ENCODE results near the gene SUMO4. TPM values are rescaled to one million over a fixed set of nuclear protein-coding genes. Genes with fewer than 3 reads are reported as not detected.

The SUMO4 gene
- total RNA-seq, 1 experiment from 2014 or later, result 2.4 TPM

DNA sequence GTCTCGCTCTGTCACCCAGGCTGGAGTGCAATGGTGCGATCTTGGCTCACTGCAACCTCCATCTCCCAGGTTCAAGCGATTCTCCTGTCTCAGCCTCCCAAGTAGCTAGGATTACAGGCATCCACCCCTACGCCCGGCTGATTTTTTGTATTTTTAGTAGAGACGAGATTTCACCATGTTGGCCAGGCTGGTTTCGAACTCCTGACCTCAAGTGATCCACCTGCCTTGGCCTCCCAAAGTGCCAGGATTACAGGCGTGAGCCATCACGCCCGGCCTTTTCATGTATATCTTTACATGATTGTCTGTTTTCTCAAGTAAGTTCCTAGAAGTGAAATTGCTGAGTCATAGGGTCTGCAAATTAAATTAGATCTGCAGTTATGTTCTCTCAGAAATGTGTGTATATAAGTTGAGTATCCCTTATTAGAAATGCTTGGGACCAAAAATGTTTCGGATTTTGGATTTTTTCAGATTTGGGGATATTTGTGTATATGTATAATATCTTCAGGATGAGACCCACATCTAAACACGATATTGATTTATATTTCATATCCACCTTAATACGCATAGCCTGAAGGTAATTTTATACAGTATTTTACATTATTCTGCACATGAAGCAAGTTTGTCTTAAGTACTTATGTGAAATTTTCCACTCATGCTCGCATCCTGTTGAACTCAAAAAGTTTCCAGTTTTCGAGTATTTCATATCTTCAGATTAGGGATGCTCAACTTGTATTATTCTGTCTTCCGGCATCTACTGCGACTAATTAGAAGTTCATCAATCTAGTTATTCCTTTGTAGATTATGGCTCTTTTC, 42.1 kb upstream of the SUMO4 start:
- Mint-ChIP-seq H3K9me3 (ENCODE audit: unreplicated experiment) (no peaks in the 10 kb centered on the region), H3K36me3 (ENCODE audit: insufficient read depth, unreplicated experiment) (peaks cover 15% of the 10 kb centered on the region), H3K4me3 (ENCODE audit: unreplicated experiment) (no peak overlapping the region), H3K4me1 (ENCODE audit: low read depth, unreplicated experiment) (peaks cover 12% of the 10 kb centered on the region), H3K27ac (ENCODE audit: unreplicated experiment) (no peak overlapping the region), H3K27me3 (ENCODE audit: insufficient read depth, unreplicated experiment) (no peaks in the 10 kb centered on the region)
- H3K4me1 ChIP-seq, result peaks cover 3% of the 10 kb centered on the region; the same call in 1 of the 2 replicates
- H3K9me3 ChIP-seq, result no peaks in the 10 kb centered on the region
- H3K4me3 ChIP-seq (ENCODE audit: low read depth, low read length), result no peak overlapping the region
- DNase-seq, result no peak
- H3K27me3 ChIP-seq (replicated peaks; ENCODE audit: control insufficient read depth, insufficient read depth, low read length), result no peaks in the 10 kb centered on the region
- H3K36me3 ChIP-seq (ENCODE audit: control insufficient read depth, insufficient read depth, low read length), result no peaks in the 10 kb centered on the region
- CTCF ChIA-PET, result no interaction called here
- TF ChIP-seq, protein P1, sequence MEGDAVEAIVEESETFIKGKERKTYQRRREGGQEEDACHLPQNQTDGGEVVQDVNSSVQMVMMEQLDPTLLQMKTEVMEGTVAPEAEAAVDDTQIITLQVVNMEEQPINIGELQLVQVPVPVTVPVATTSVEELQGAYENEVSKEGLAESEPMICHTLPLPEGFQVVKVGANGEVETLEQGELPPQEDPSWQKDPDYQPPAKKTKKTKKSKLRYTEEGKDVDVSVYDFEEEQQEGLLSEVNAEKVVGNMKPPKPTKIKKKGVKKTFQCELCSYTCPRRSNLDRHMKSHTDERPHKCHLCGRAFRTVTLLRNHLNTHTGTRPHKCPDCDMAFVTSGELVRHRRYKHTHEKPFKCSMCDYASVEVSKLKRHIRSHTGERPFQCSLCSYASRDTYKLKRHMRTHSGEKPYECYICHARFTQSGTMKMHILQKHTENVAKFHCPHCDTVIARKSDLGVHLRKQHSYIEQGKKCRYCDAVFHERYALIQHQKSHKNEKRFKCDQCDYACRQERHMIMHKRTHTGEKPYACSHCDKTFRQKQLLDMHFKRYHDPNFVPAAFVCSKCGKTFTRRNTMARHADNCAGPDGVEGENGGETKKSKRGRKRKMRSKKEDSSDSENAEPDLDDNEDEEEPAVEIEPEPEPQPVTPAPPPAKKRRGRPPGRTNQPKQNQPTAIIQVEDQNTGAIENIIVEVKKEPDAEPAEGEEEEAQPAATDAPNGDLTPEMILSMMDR (IDR thresholded peaks at IDR 0.05; ENCODE audit: insufficient read depth in 1 of 2, low read depth in 1 of 2, low read length in 1 of 2, severe bottlenecking in 1 of 2, unreplicated experiment in 1 of 2), result no peak
- intact Hi-C loops (cut with micrococcal nuclease; ENCODE audit: unreplicated experiment), result no loop called here
- POLR2A ChIA-PET, result no interaction called here
- BruUV-seq (replicated peaks), result no TSS peak

DNA sequence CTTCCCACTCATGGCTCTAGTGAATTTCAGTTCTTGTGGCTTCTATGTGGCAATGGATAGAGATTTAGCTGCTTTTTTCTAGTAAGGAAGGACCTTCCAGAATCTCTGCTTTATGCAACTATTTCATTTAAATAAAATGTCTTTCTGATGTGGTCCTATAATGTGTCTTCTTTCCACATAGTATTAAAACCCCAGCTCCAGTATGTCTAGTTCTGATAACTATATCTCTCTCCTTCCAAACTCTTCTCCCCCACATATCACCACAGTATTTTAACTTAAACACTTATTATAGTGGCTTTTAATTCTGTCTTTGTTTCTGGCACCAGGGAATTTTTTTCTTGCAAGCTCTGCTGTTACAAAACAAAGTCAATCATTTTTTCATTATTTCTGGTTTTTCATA, 40.6 kb upstream of the SUMO4 start:
- Mint-ChIP-seq H3K27me3 (ENCODE audit: insufficient read depth, unreplicated experiment) (no peaks in the 10 kb centered on the region), H3K9me3 (ENCODE audit: unreplicated experiment) (no peaks in the 10 kb centered on the region), H3K4me3 (ENCODE audit: unreplicated experiment) (no peak overlapping the region), H3K4me1 (ENCODE audit: low read depth, unreplicated experiment) (peaks cover 16% of the 10 kb centered on the region), H3K36me3 (ENCODE audit: insufficient read depth, unreplicated experiment) (peaks cover 15% of the 10 kb centered on the region), H3K27ac (ENCODE audit: unreplicated experiment) (no peak overlapping the region)
- Histone ChIP-seq H3K4me1 (peaks cover 7% of the 10 kb centered on the region; the same call in 1 of the 2 replicates), H3K36me3 (ENCODE audit: control insufficient read depth, insufficient read depth, low read length) (no peaks in the 10 kb centered on the region), H3K9me3 (no peaks in the 10 kb centered on the region), H3K27me3 (replicated peaks; ENCODE audit: control insufficient read depth, insufficient read depth, low read length) (no peaks in the 10 kb centered on the region), H3K4me3 (ENCODE audit: low read depth, low read length) (no peak overlapping the region)
- TF ChIP-seq, protein P1 (IDR thresholded peaks at IDR 0.05; ENCODE audit: insufficient read depth in 1 of 2, low read depth in 1 of 2, low read length in 1 of 2, severe bottlenecking in 1 of 2, unreplicated experiment in 1 of 2), result no peak
- intact Hi-C loops (cut with micrococcal nuclease; ENCODE audit: unreplicated experiment), result no loop called here
- POLR2A ChIA-PET, result no interaction called here
- BruUV-seq (replicated peaks), result no TSS peak
- CTCF ChIA-PET, result no interaction called here
- DNase-seq, result no peak

DNA sequence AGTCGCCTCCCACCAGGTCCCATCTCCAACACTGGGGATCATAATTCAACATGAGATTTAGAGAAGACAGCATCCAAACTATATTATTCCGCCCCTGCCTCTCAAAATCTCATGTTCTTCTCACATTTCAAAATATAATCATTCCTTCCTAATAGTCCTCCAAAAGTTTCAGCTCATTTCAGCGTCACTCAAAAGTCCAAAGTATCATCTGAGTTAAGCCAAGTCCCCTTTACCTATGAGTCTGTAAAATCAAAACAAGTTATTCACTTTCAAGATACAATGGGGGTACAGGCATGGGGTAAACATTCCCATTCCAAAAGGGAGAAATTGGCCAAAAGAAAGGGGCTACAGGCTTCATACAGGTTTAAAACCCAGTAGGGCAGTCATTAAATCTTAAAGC, 39.5 kb upstream of the SUMO4 start:
- ChIA-PET CTCF (no interaction called here), POLR2A (no interaction called here)
- Mint-ChIP-seq H3K36me3 (ENCODE audit: insufficient read depth, unreplicated experiment) (peaks cover 15% of the 10 kb centered on the region), H3K4me1 (ENCODE audit: low read depth, unreplicated experiment) (peaks cover 18% of the 10 kb centered on the region), H3K9me3 (ENCODE audit: unreplicated experiment) (no peaks in the 10 kb centered on the region), H3K4me3 (ENCODE audit: unreplicated experiment) (no peak overlapping the region), H3K27me3 (ENCODE audit: insufficient read depth, unreplicated experiment) (no peaks in the 10 kb centered on the region), H3K27ac (ENCODE audit: unreplicated experiment) (no peak overlapping the region)
- intact Hi-C loops (cut with micrococcal nuclease; ENCODE audit: unreplicated experiment), result no loop called here
- H3K27me3 ChIP-seq (replicated peaks; ENCODE audit: control insufficient read depth, insufficient read depth, low read length), result no peaks in the 10 kb centered on the region
- peaks cover 7% of the 10 kb centered on the region; the same call in 1 of the 2 replicates for H3K4me1 ChIP-seq
- DNase-seq, result no peak
- H3K4me3 ChIP-seq (ENCODE audit: low read depth, low read length), result no peak overlapping the region
- BruUV-seq (replicated peaks), result no TSS peak
- TF ChIP-seq, protein P1 (IDR thresholded peaks at IDR 0.05; ENCODE audit: insufficient read depth in 1 of 2, low read depth in 1 of 2, low read length in 1 of 2, severe bottlenecking in 1 of 2, unreplicated experiment in 1 of 2), result no peak
- no peaks in the 10 kb centered on the region for H3K9me3 ChIP-seq
- no peaks in the 10 kb centered on the region for H3K36me3 ChIP-seq (ENCODE audit: control insufficient read depth, insufficient read depth, low read length)

Data from Caco-2 (cell line).